Liver (tissue), 3 donors: Measurements from ENCODE around the gene ROBO3.

Source experiments
- SP1 ChIP-seq: IDR thresholded peaks from 2 replicates; pipeline ENCODE4 v1.6.1; 2018; ENCODE audit warnings: antibody characterized with exemption, mild to moderate bottlenecking
- YY1 ChIP-seq: IDR thresholded peaks from 2 replicates; pipeline ENCODE4 v1.6.1; 2016; ENCODE audit warnings: antibody characterized with exemption, mild to moderate bottlenecking
- TF ChIP-seq, protein P1 (sequence below): IDR thresholded peaks from 2 replicates; pipeline ENCODE4 v1.6.1; 2016; ENCODE audit warnings: antibody characterized with exemption
- TF ChIP-seq, protein P2 (sequence below): fragments of 150-350 bp; IDR thresholded peaks from 2 replicates; pipeline ENCODE4 v1.5.1; 2017; ENCODE audit warnings: improper control_type of control experiment, low read depth, low read length; ENCODE audit not compliant: missing input control
- TF ChIP-seq, protein P3 (sequence below): IDR thresholded peaks from 2 replicates; pipeline ENCODE4 v1.6.1; 2016; ENCODE audit warnings: antibody characterized with exemption
- donor health status: healthy.
- donor health status: healthy.

DNA sequence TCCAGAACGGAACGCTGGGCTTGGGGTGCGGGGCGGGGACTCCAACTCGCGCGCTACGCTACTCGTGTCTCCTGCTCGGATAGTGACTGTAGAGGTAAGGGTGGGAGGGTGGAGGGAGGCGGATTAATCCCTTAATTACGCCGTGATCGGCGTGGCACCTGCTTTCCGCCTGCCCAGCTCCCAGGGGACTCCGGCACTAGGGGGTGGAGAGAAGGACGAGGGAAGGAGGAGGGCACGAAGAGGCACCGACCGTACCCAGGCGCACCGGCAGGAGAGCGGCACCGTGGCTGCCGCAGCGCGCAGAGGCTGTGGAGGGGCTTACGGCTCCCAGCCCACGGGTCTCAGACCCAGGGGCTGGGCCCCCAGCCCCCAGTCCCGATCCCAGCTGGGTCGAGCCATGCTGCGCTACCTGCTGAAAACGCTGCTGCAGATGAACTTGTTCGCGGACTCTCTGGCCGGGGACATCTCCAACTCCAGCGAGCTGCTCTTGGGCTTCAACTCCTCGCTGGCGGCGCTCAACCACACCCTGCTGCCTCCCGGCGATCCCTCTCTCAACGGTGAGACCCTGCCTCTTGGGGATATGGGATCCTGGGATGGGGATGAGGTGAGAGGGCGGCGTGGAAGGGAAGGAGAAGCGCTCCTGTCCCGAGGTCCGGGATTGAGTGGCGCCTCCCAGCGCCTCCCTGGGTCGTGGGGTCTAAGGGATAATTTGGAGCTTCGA, at the start of gene ROBO3:
- TF ChIP-seq, protein P1, sequence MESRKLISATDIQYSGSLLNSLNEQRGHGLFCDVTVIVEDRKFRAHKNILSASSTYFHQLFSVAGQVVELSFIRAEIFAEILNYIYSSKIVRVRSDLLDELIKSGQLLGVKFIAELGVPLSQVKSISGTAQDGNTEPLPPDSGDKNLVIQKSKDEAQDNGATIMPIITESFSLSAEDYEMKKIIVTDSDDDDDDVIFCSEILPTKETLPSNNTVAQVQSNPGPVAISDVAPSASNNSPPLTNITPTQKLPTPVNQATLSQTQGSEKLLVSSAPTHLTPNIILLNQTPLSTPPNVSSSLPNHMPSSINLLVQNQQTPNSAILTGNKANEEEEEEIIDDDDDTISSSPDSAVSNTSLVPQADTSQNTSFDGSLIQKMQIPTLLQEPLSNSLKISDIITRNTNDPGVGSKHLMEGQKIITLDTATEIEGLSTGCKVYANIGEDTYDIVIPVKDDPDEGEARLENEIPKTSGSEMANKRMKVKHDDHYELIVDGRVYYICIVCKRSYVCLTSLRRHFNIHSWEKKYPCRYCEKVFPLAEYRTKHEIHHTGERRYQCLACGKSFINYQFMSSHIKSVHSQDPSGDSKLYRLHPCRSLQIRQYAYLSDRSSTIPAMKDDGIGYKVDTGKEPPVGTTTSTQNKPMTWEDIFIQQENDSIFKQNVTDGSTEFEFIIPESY = no peak
- TF ChIP-seq, protein P2, sequence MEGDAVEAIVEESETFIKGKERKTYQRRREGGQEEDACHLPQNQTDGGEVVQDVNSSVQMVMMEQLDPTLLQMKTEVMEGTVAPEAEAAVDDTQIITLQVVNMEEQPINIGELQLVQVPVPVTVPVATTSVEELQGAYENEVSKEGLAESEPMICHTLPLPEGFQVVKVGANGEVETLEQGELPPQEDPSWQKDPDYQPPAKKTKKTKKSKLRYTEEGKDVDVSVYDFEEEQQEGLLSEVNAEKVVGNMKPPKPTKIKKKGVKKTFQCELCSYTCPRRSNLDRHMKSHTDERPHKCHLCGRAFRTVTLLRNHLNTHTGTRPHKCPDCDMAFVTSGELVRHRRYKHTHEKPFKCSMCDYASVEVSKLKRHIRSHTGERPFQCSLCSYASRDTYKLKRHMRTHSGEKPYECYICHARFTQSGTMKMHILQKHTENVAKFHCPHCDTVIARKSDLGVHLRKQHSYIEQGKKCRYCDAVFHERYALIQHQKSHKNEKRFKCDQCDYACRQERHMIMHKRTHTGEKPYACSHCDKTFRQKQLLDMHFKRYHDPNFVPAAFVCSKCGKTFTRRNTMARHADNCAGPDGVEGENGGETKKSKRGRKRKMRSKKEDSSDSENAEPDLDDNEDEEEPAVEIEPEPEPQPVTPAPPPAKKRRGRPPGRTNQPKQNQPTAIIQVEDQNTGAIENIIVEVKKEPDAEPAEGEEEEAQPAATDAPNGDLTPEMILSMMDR = no peak
- no peak for TF ChIP-seq SP1
- no peak for TF ChIP-seq YY1
- TF ChIP-seq, protein P3, sequence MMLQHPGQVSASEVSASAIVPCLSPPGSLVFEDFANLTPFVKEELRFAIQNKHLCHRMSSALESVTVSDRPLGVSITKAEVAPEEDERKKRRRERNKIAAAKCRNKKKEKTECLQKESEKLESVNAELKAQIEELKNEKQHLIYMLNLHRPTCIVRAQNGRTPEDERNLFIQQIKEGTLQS = no peak
